HG03571 (cell line): ENCODE measurements around the gene LSM8.
"Not testable (repeated sequence)": the region's sequence is repeated elsewhere in the genome, so short reads cannot be mapped to it uniquely, and the experiment has no call there.

Experiments
- ATAC-seq: cut with Tn5 transposase; IDR thresholded peaks from one replicate; pipeline ENCODE4 v1.9.1; 2021; ENCODE audit not compliant: unreplicated experiment

Gene LSM8

GRCh38 chr7:118183786-118184564 lies at the start of gene LSM8:
Gene LSM8 (plus strand): TSS chr7:118184164. CDS start chr7:118184224, 60 bp downstream.
- ATAC-seq, result peak; percentile 98

GRCh38 chr7:118134420-118134819 lies 49.5 kb upstream of the LSM8 start:
- ATAC-seq, result not testable (repeated sequence)

GRCh38 chr7:118140468-118140867 lies 43.5 kb upstream of the LSM8 start:
- no peak for ATAC-seq

GRCh38 chr7:118142012-118142411 lies 42.0 kb upstream of the LSM8 start:
- ATAC-seq, result no peak

GRCh38 chr7:118148930-118149329 lies 35.0 kb upstream of the LSM8 start:
- ATAC-seq, result no peak

GRCh38 chr7:118149394-118149793 lies 34.6 kb upstream of the LSM8 start:
- ATAC-seq, result no peak

GRCh38 chr7:118151671-118152070 lies 32.3 kb upstream of the LSM8 start:
- no peak for ATAC-seq

GRCh38 chr7:118152149-118152548 lies 31.8 kb upstream of the LSM8 start:
- no peak for ATAC-seq

- no peak for ATAC-seq
Measured at GRCh38 chr7:118152654-118153053, 31.3 kb upstream of the LSM8 start.

GRCh38 chr7:118153551-118154177 lies 30.3 kb upstream of the LSM8 start:
- ATAC-seq, result no peak

GRCh38 chr7:118158766-118159165 lies 25.2 kb upstream of the LSM8 start:
- ATAC-seq, result no peak

GRCh38 chr7:118169146-118169545 lies 14.8 kb upstream of the LSM8 start:
- ATAC-seq, result no peak

- no peak for ATAC-seq
Measured at GRCh38 chr7:118175740-118176139, 8.2 kb upstream of the LSM8 start.

- no peak for ATAC-seq
Measured at GRCh38 chr7:118179191-118179590, 4.8 kb upstream of the LSM8 start.

GRCh38 chr7:118182593-118183427 lies 1.2 kb upstream of the LSM8 start:
- no peak for ATAC-seq

GRCh38 chr7:118183428-118183785 lies 557 bp upstream of the LSM8 start:
- ATAC-seq, result peak; percentile 0

GRCh38 chr7:118184565-118184940 lies 589 bp downstream of the LSM8 start:
- no peak for ATAC-seq

- ATAC-seq, result no peak
Measured at GRCh38 chr7:118185163-118185860, 1.3 kb downstream of the LSM8 start.

GRCh38 chr7:118186501-118186900 lies 2.5 kb downstream of the LSM8 start:
- ATAC-seq, result no peak

GRCh38 chr7:118194571-118194970 lies 10.6 kb downstream of the LSM8 start:
- ATAC-seq, result no peak

GRCh38 chr7:118195837-118196474 lies 12.0 kb downstream of the LSM8 start:
- peak; percentile 68 for ATAC-seq
